HCT116 (cell line): ENCODE data around the gene BCR. TPM values are rescaled to one million over a fixed set of nuclear protein-coding genes. Genes with fewer than 3 reads are reported as not detected.

Experiments
- ATAC-seq: fragments of 200-7000 bp; cut with Tn5 transposase; 2 replicates; pipeline ENCODE4 v1.9.1; 2020; ENCODE audit warnings: mild to moderate bottlenecking, moderate library complexity
- BruUV-seq: library from RNA; stranded (reverse); fragments of 400-500 nt; replicated peaks from 2 replicates; lab custom pipeline; 2021; lab: Mats Ljungman, UMichigan
- CTCF ChIA-PET: fragments of 300-600 bp; sonication (Branson Sonifier 250); formaldehyde crosslinking; loops from one replicate; lab custom pipeline; 2021; ENCODE audit warnings: antibody characterized with exemption; lab: Charles Lee
- POLR2A ChIA-PET: fragments of 300-600, 350-600 bp; sonication (Branson Sonifier 250); formaldehyde crosslinking; loops from one replicate; lab custom pipeline; 2021; ENCODE audit warnings: antibody characterized with exemption; lab: Charles Lee
- RAD21 ChIA-PET, 2 experiments: fragments of 300-600 bp; sonication (Branson Sonifier 250); formaldehyde crosslinking; loops; one replicate each; lab custom pipeline; 2023; ENCODE audit warnings: low total read pairs in 2 of 2; ENCODE audit not compliant: uncharacterized antibody in 2 of 2, unreplicated experiment in 2 of 2, low non-redundant PET in 1 of 2; lab: Charles Lee
- DNase-seq: peaks from one replicate; pipeline ENCODE4 v3.0.0-alpha.2; 2010; ENCODE audit warnings: low read depth, low spot score
- H2AFZ ChIP-seq: fragments of 200-600 bp; shearing (Covaris generic), sonication (generic); 2 replicates; pipeline ENCODE4 v1.6.1; 2017; ENCODE audit warnings: low read depth, mixed run types, mixed read lengths, antibody characterized with exemption, low read length; ENCODE audit not compliant: poor library complexity, severe bottlenecking
- H3K27ac ChIP-seq: 2 replicates; pipeline ENCODE4 v1.5.1; 2012; ENCODE audit warnings: low read depth, low read length
- H3K27me3 ChIP-seq: fragments of 200-600 bp; sonication (generic); 2 replicates; pipeline ENCODE4 v1.6.1; 2016; ENCODE audit warnings: mixed run types, low read length, mixed read lengths; ENCODE audit not compliant: insufficient read depth
- H3K36me3 ChIP-seq, 2 experiments: fragments of 200-500 bp in 1 of 2; fragments of 200-600 bp in 1 of 2; sonication (Bioruptor generic) in 1 of 2; sonication (generic) in 1 of 2; 2 replicates each; pipeline versions ENCODE4 v1.5.1 to v1.6.1; 2014 to 2016; ENCODE audit warnings: low read length in 2 of 2, inconsistent platforms in 1 of 2, mixed read lengths in 1 of 2, mixed run types in 1 of 2; ENCODE audit not compliant: insufficient read depth in 2 of 2, control insufficient read depth in 1 of 2
- H3K4me1 ChIP-seq, 2 experiments: fragments of 200-600 bp in 1 of 2; sonication (generic) in 1 of 2; 2 replicates each; pipeline versions ENCODE4 v1.5.1 to v1.6.1; 2012 to 2017; ENCODE audit warnings: low read length in 2 of 2, inconsistent platforms in 1 of 2, mild to moderate bottlenecking in 1 of 2, mixed read lengths in 1 of 2, mixed run types in 1 of 2, moderate library complexity in 1 of 2; ENCODE audit not compliant: insufficient read depth in 2 of 2, control insufficient read depth in 1 of 2
- H3K4me2 ChIP-seq: fragments of 200-600 bp; sonication (generic); 2 replicates; pipeline ENCODE4 v1.6.1; 2017; ENCODE audit warnings: mixed run types, low read length, mixed read lengths
- H3K4me3 ChIP-seq, 2 experiments: fragments of 200-600 bp in 1 of 2; sonication (generic) in 1 of 2; replicated peaks in 1 of 2; 2 replicates each; pipeline ENCODE4 v1.5.1; 2011 to 2016; ENCODE audit warnings: low read length in 2 of 2, control low read depth in 1 of 2, low read depth in 1 of 2, mild to moderate bottlenecking in 1 of 2, mixed read lengths in 1 of 2, mixed run types in 1 of 2
- H3K79me2 ChIP-seq: fragments of 200-600 bp; sonication (generic); 2 replicates; pipeline ENCODE4 v1.6.1; 2017; ENCODE audit warnings: mild to moderate bottlenecking, mixed run types, low read length, moderate library complexity, mixed read lengths; ENCODE audit not compliant: insufficient read depth
- H3K9ac ChIP-seq: fragments of 200-600 bp; sonication (generic); 2 replicates; pipeline ENCODE4 v1.6.1; 2016; ENCODE audit warnings: low read length, mixed read lengths
- H3K9me2 ChIP-seq: fragments of 200-600 bp; sonication (generic), shearing (Covaris generic); 2 replicates; pipeline ENCODE4 v1.6.1; 2017; ENCODE audit warnings: mixed run types, mild to moderate bottlenecking, moderate library complexity; ENCODE audit not compliant: insufficient read depth
- H3K9me3 ChIP-seq, 2 experiments: fragments of 200-500 bp in 1 of 2; fragments of 200-600 bp in 1 of 2; sonication (Bioruptor generic) in 1 of 2; sonication (generic) in 1 of 2; 2 replicates each; pipeline ENCODE4 v1.6.1; 2014 to 2017; ENCODE audit warnings: low read length in 2 of 2, mixed read lengths in 2 of 2, inconsistent platforms in 1 of 2, low read depth in 1 of 2, mild to moderate bottlenecking in 1 of 2, mixed run types in 1 of 2, moderate library complexity in 1 of 2; ENCODE audit not compliant: control insufficient read depth in 1 of 2, insufficient read depth in 1 of 2
- H4K20me1 ChIP-seq: fragments of 200-600 bp; sonication (generic), shearing (Covaris generic); 2 replicates; pipeline ENCODE4 v1.6.1; 2017; ENCODE audit warnings: mixed run types, mild to moderate bottlenecking, moderate library complexity; ENCODE audit not compliant: insufficient read depth
- CTCF ChIP-seq, 3 experiments: fragments of 200-600 bp in 1 of 3; sonication (generic) in 1 of 3; IDR thresholded peaks in 2 of 3; conservative IDR thresholded peaks in 1 of 3; 2 replicates each; pipeline ENCODE4 v1.5.1; 2012 to 2017; ENCODE audit warnings: low read depth in 2 of 3, low read length in 2 of 3, antibody characterized with exemption in 1 of 3, borderline replicate concordance in 1 of 3, control low read depth in 1 of 3, mild to moderate bottlenecking in 1 of 3, mixed read lengths in 1 of 3, mixed run types in 1 of 3, moderate library complexity in 1 of 3; ENCODE audit not compliant: insufficient read depth in 1 of 3
- ELF1 ChIP-seq: IDR thresholded peaks from 2 replicates; pipeline ENCODE4 v1.6.1; 2012; ENCODE audit warnings: low read depth, borderline replicate concordance
- SIN3A ChIP-seq: IDR thresholded peaks from 2 replicates; pipeline ENCODE4 v1.6.1; 2012; ENCODE audit warnings: low read depth
- intact Hi-C: fragments of 100-400 bp; cut with micrococcal nuclease; formaldehyde crosslinking; loops from 2 replicates; pipeline ENCODE4 v1.10.0; 2022
- total RNA-seq: library from RNA; stranded (reverse); gene quantifications from one replicate; pipeline ENCODE4 v1.2.1, GENCODE V29; 2021; ENCODE audit not compliant: unreplicated experiment
- TF ChIP-seq, protein P1 (sequence below): IDR thresholded peaks from 2 replicates; pipeline ENCODE4 v1.6.1; 2011; ENCODE audit warnings: mild to moderate bottlenecking, low read length, moderate library complexity; ENCODE audit not compliant: insufficient replicate concordance; ENCODE audit errors: extremely low read depth

The BCR gene
- total RNA-seq, 1 experiment from 2014 or later = 39.7 TPM

DNA sequence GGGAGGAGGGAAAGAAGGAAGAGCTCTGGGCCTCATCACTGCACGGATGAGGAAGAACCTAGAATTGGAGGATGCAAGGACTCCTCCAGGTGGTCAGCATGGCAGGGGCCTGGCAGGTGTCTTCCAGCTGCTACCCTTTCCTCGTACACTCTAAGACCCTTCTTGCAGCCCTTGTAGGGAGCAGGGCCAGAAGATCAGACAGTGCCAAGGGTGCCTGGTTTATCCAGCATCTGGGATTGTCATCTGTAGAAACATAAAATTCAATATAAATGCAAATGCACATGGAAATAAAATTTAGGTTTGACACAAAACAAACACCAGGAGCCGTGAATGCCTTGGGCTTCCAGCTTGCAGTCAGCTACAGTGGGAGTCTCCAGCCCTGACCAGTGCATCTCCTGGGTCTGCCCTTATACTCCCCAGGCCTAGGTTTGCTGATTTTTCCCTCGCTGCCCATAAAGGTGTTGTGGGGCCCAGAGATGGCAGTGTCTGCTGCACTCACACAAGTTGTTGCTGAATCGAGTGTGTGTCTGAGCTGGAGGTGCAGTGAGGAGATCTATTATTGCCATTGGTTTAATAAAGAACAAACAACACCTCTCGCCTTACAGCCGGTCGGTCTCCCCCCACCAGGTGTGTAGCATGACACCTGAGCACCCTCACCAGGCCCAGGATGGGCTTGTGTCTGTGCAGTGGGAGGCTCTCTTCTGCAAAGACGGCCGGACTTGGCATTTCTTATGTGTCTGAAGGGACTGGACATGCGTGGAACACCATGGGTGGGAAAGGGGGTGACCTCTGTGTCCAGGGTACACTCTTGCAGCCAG lies 87.1 kb downstream of the BCR start:
- H3K36me3 ChIP-seq = peaks cover 17 to 22% of the 10 kb centered on the region in 2 experiments
- CTCF ChIA-PET = no interaction called here
- TF ChIP-seq, protein P1, sequence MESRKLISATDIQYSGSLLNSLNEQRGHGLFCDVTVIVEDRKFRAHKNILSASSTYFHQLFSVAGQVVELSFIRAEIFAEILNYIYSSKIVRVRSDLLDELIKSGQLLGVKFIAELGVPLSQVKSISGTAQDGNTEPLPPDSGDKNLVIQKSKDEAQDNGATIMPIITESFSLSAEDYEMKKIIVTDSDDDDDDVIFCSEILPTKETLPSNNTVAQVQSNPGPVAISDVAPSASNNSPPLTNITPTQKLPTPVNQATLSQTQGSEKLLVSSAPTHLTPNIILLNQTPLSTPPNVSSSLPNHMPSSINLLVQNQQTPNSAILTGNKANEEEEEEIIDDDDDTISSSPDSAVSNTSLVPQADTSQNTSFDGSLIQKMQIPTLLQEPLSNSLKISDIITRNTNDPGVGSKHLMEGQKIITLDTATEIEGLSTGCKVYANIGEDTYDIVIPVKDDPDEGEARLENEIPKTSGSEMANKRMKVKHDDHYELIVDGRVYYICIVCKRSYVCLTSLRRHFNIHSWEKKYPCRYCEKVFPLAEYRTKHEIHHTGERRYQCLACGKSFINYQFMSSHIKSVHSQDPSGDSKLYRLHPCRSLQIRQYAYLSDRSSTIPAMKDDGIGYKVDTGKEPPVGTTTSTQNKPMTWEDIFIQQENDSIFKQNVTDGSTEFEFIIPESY = no peak
- TF ChIP-seq ELF1 (no peak), SIN3A (no peak), CTCF (IDR thresholded peaks at IDR 0.05 in 2 of 3, conservative IDR thresholded peaks at IDR 0.05 in 1 of 3; ENCODE audit: borderline replicate concordance in 1 of 3, insufficient read depth in 1 of 3, low read depth in 2 of 3, low read length in 2 of 3) (no peak)

More for the DNA sequence above, 87.1 kb downstream of the BCR start:
- no peak overlapping the region for H2AFZ ChIP-seq
- no peaks in the 10 kb centered on the region for H3K27me3 ChIP-seq
- no peaks in the 10 kb centered on the region for H3K9me3 ChIP-seq
- H3K9me2 ChIP-seq = no peaks in the 10 kb centered on the region
- DNase-seq (no peak), ATAC-seq (no peak)
- RAD21 ChIA-PET = no interaction called here
- BruUV-seq = no TSS peak
- no peaks in the 10 kb centered on the region for H3K79me2 ChIP-seq
- no peak overlapping the region for H3K9ac ChIP-seq
- H3K27ac ChIP-seq = no peak overlapping the region
- H3K4me2 ChIP-seq = no peak overlapping the region
- no peaks in the 10 kb centered on the region for H4K20me1 ChIP-seq
- POLR2A ChIA-PET = no interaction called here
- H3K4me1 ChIP-seq = no peaks in the 10 kb centered on the region
- intact Hi-C loops = no loop called here
- H3K4me3 ChIP-seq = no peak overlapping the region
